Activated T-helper 1 cell treated with Interleukin-2 at 50 U/mL for 16 hours (primary cell): Measurements from ENCODE around the gene ANKZF1.
"Not testable (repeated sequence)": the region's sequence is repeated elsewhere in the genome, so short reads cannot be mapped to it uniquely, and the experiment has no call there.

Source experiments
- DNase-seq: peaks from one replicate; pipeline ENCODE4 v3.0.0-alpha.2; 2020; ENCODE audit warnings: low read depth

The ANKZF1 gene

GRCh38 chr2:219229305-219230058 is at the start of gene ANKZF1, which contains the start of gene ATG9A:
Gene ANKZF1, plus strand, starts transcription at chr2:219229806. Its CDS starts 452 bp downstream, at chr2:219230258.
Gene ATG9A, minus strand, starts transcription at chr2:219229636. Its CDS starts 1,612 bp downstream, at chr2:219228024.
- peak; percentile 96 for DNase-seq

- DNase-seq: no peak
Measured at GRCh38 chr2:219180961-219181360, 48.6 kb upstream of the ANKZF1 start.

- DNase-seq: no peak
Measured at GRCh38 chr2:219181531-219181930, 48.1 kb upstream of the ANKZF1 start.

- DNase-seq: no peak
Measured at GRCh38 chr2:219182331-219183150, 47.1 kb upstream of the ANKZF1 start.

GRCh38 chr2:219183151-219183772 is 46.3 kb upstream of the ANKZF1 start:
- DNase-seq: no peak

- no peak for DNase-seq
Measured at GRCh38 chr2:219184121-219184520, 45.5 kb upstream of the ANKZF1 start.

- DNase-seq: no peak
Measured at GRCh38 chr2:219186754-219187456, 42.7 kb upstream of the ANKZF1 start.

GRCh38 chr2:219197388-219197787 is 32.2 kb upstream of the ANKZF1 start:
- no peak for DNase-seq

- DNase-seq: no peak
Measured at GRCh38 chr2:219198974-219199373, 30.6 kb upstream of the ANKZF1 start.

GRCh38 chr2:219199470-219200211 is 30.0 kb upstream of the ANKZF1 start:
- no peak for DNase-seq

GRCh38 chr2:219200502-219201326 is 28.9 kb upstream of the ANKZF1 start:
- not testable (repeated sequence) for DNase-seq

- DNase-seq: not testable (repeated sequence)
Measured at GRCh38 chr2:219201331-219201730, 28.3 kb upstream of the ANKZF1 start.

GRCh38 chr2:219204425-219205164 is 25.0 kb upstream of the ANKZF1 start:
- no peak for DNase-seq

- DNase-seq: no peak
Measured at GRCh38 chr2:219205165-219205538, 24.5 kb upstream of the ANKZF1 start.

GRCh38 chr2:219205981-219206327 is 23.7 kb upstream of the ANKZF1 start:
- no peak for DNase-seq

GRCh38 chr2:219206328-219207133 is 23.1 kb upstream of the ANKZF1 start, which contains the start of gene ZFAND2B:
Gene ZFAND2B, plus strand, starts transcription at chr2:219206782. Its CDS starts 206 bp downstream, at chr2:219206988.
- peak; percentile 95 for DNase-seq

- DNase-seq: no peak
Measured at GRCh38 chr2:219207134-219207883, 22.3 kb upstream of the ANKZF1 start.
